HepG2 (cell line): ENCODE data around the gene FAM222A. TPM values are rescaled to one million over a fixed set of nuclear protein-coding genes. Genes with fewer than 3 reads are reported as not detected.

Experiments
- ATAC-seq: fragments of 200-7000 bp; cut with Tn5 transposase; 3 replicates; pipeline ENCODE4 v1.9.1; 2020; ENCODE audit warnings: mild to moderate bottlenecking, moderate library complexity
- BruUV-seq: library from RNA; stranded (reverse); fragments of 400-500 nt; replicated peaks from 2 replicates; lab custom pipeline; 2021; lab: Mats Ljungman, UMichigan
- CTCF ChIA-PET: fragments of 300-600 bp; formaldehyde crosslinking; extraction: SDS; loops from one replicate; lab custom pipeline; 2021; ENCODE audit warnings: low total read pairs, inconsistent platforms, low intra/inter-chr PET ratio; lab: Yijun Ruan, JAX
- POLR2A ChIA-PET: fragments of 350-600 bp; sonication (Branson Sonifier 250); formaldehyde crosslinking; loops from one replicate; lab custom pipeline; 2020; ENCODE audit warnings: antibody characterized with exemption, inconsistent platforms; lab: Yijun Ruan, JAX
- DNase-seq: peaks from one replicate; pipeline ENCODE4 v3.0.0-alpha.2; 2015; ENCODE audit warnings: low spot score
- FAIRE-seq: peaks from 3 replicates; lab custom pipeline; 2011; peaks lifted over from hg19 to GRCh38; lab: Jason Lieb, UNC
- H2AFZ ChIP-seq: one replicate; pipeline ENCODE4 v1.6.1; 2011; ENCODE audit warnings: low read length, inconsistent platforms
- H3K27ac ChIP-seq: fragments of 300-600 bp; 3 replicates; pipeline ENCODE4 v1.8.0; 2011; ENCODE audit warnings: mixed run types, mild to moderate bottlenecking, mixed read lengths, low read length, inconsistent platforms; ENCODE audit not compliant: insufficient read depth; ENCODE audit errors: extremely low read length
- H3K27me3 ChIP-seq, 2 experiments: fragments of 200-600 bp in 1 of 2; 2 replicates in 1 of 2; 3 replicates in 1 of 2; pipeline versions ENCODE4 v1.6.0 to v1.8.0; 2011; ENCODE audit warnings: low read length in 2 of 2, mild to moderate bottlenecking in 2 of 2, moderate library complexity in 2 of 2, inconsistent platforms in 1 of 2; ENCODE audit not compliant: insufficient read depth in 2 of 2, control insufficient read depth in 1 of 2
- H3K36me3 ChIP-seq, 2 experiments: fragments of 200-600 bp in 1 of 2; replicated peaks in 1 of 2; 2 replicates in 1 of 2; 3 replicates in 1 of 2; pipeline versions ENCODE4 v1.5.1 to v1.8.0; 2011; ENCODE audit warnings: low read length in 2 of 2, inconsistent platforms in 1 of 2; ENCODE audit not compliant: insufficient read depth in 2 of 2, control insufficient read depth in 1 of 2
- H3K4me1 ChIP-seq: 2 replicates; pipeline ENCODE4 v1.5.1; 2012; ENCODE audit warnings: low read length, inconsistent platforms; ENCODE audit not compliant: insufficient read depth
- H3K4me2 ChIP-seq: 2 replicates; pipeline ENCODE4 v1.6.0; 2011; ENCODE audit warnings: low read depth, low read length, inconsistent platforms
- H3K4me3 ChIP-seq, 3 experiments: fragments of 200-600 bp in 1 of 3; sonication (generic), shearing (Covaris generic) in 1 of 3; replicated peaks in 1 of 3; 2 replicates each; pipeline ENCODE4 v1.5.1; 2011 to 2016; ENCODE audit warnings: low read length in 3 of 3, inconsistent platforms in 2 of 3, low read depth in 2 of 3, mild to moderate bottlenecking in 2 of 3, control low read depth in 1 of 3, mixed read lengths in 1 of 3; ENCODE audit not compliant: insufficient read depth in 1 of 3
- H3K79me2 ChIP-seq: one replicate; pipeline ENCODE4 v1.6.1; 2011; ENCODE audit warnings: low read length, inconsistent platforms; ENCODE audit not compliant: insufficient read depth
- H3K9ac ChIP-seq: 2 replicates; pipeline ENCODE4 v1.6.0; 2011; ENCODE audit warnings: mild to moderate bottlenecking, low read depth, low read length, inconsistent platforms; ENCODE audit not compliant: insufficient read depth
- H3K9me3 ChIP-seq: 2 replicates; pipeline ENCODE4 v1.5.1; 2012; ENCODE audit warnings: mild to moderate bottlenecking, low read length
- H4K20me1 ChIP-seq: 2 replicates; pipeline ENCODE4 v1.6.0; 2011; ENCODE audit warnings: inconsistent platforms, mild to moderate bottlenecking, low read length, moderate library complexity; ENCODE audit not compliant: insufficient read depth
- HDAC1 ChIP-seq: sonication (generic); formaldehyde crosslinking; IDR thresholded peaks from 2 replicates; pipeline ENCODE4 v1.5.1; 2020; ENCODE audit warnings: mild to moderate bottlenecking, missing genetic modification reagents
- JUNB ChIP-seq: sonication (generic); formaldehyde crosslinking; IDR thresholded peaks from 2 replicates; pipeline ENCODE4 v1.8.0; 2022; ENCODE audit warnings: missing genetic modification reagents, mild to moderate bottlenecking, borderline replicate concordance
- MED8 ChIP-seq: sonication (generic); formaldehyde crosslinking; IDR thresholded peaks from 2 replicates; pipeline ENCODE4 v1.8.1; 2023; ENCODE audit warnings: mild to moderate bottlenecking, missing genetic modification reagents; ENCODE audit not compliant: insufficient replicate concordance
- NR2C2 ChIP-seq: sonication (generic); formaldehyde crosslinking; IDR thresholded peaks from 2 replicates; pipeline ENCODE4 v1.4.0; 2020; ENCODE audit warnings: missing genetic modification reagents, mild to moderate bottlenecking, moderate library complexity, borderline replicate concordance
- POLR2AphosphoS2 ChIP-seq: IDR thresholded peaks from 2 replicates; pipeline ENCODE4 v1.6.1; 2011; ENCODE audit warnings: low read depth, low read length, improper control_type of control experiment
- RFX5 ChIP-seq: IDR thresholded peaks from 2 replicates; pipeline ENCODE4 v1.6.1; 2011; ENCODE audit warnings: low read depth, low read length, improper control_type of control experiment
- RORA ChIP-seq: sonication (generic); formaldehyde crosslinking; IDR thresholded peaks from 2 replicates; pipeline ENCODE4 v1.5.0; 2020; ENCODE audit warnings: mild to moderate bottlenecking, missing genetic modification reagents, moderate library complexity
- SIN3A ChIP-seq: IDR thresholded peaks from 2 replicates; pipeline ENCODE4 v1.6.1; 2011; ENCODE audit warnings: low read depth, mild to moderate bottlenecking, control low read depth, low read length, borderline replicate concordance
- THYN1 ChIP-seq: sonication (generic); formaldehyde crosslinking; IDR thresholded peaks from 2 replicates; pipeline ENCODE4 v1.8.1; 2023; ENCODE audit warnings: low read depth, mild to moderate bottlenecking, moderate library complexity, missing genetic modification reagents, borderline replicate concordance
- TOE1 ChIP-seq: sonication (generic); formaldehyde crosslinking; IDR thresholded peaks from 2 replicates; pipeline ENCODE4 v1.4.0; 2020; ENCODE audit warnings: mild to moderate bottlenecking, missing genetic modification reagents
- ZFP36 ChIP-seq: fragments of 150-350 bp; IDR thresholded peaks from 2 replicates; pipeline ENCODE4 v1.6.1; 2018; ENCODE audit warnings: borderline replicate concordance, low read length, low read depth; ENCODE audit not compliant: partially characterized antibody
- ZFP37 ChIP-seq: sonication (generic); formaldehyde crosslinking; IDR thresholded peaks from 2 replicates; pipeline ENCODE4 v1.4.0; 2020; ENCODE audit warnings: missing genetic modification reagents, borderline replicate concordance
- ZNF605 ChIP-seq: sonication (generic); formaldehyde crosslinking; IDR thresholded peaks from 2 replicates; pipeline ENCODE4 v1.8.0; 2022; ENCODE audit warnings: mild to moderate bottlenecking, missing genetic modification reagents
- WGBS: methylation state at CpG from one replicate; pipeline ENCODE4 v1.1.6; 2017; ENCODE audit warnings: low lambda C conversion rate; 5-methylcytosine and 5-hydroxymethylcytosine counted together
- in situ Hi-C: cut with HindIII; loops from 2 replicates; pipeline ENCODE4 v1.10.0; 2017; ENCODE audit warnings: low pct_unique_long_range_greater_than_20kb; ENCODE audit not compliant: extremely low pct_ligation_motif_present
- intact Hi-C: fragments of 100-400 bp; cut with micrococcal nuclease; formaldehyde crosslinking; loops from one replicate; pipeline ENCODE4 v1.10.0; 2022; ENCODE audit not compliant: unreplicated experiment
- polyA plus RNA-seq, 8 experiments: library from polyadenylated mRNA; depleted of rRNA in 3 of 8; stranded (reverse) in 7 of 8; unstranded in 1 of 8; fragments of >200 nt; fragmentation: Illumina TruSeq in 4 of 8; extraction: Trizol in 4 of 8; gene quantifications; 2 replicates each; pipeline versions ENCODE4 v1.2.1 to v1.2.3, GENCODE V29; 2011 to 2016; ENCODE audit warnings: low read depth in 4 of 8, missing spikeins in 1 of 8, mixed read lengths in 1 of 8; ENCODE audit not compliant: insufficient read depth in 1 of 8
- total RNA-seq, 5 experiments: library from RNA; depleted of rRNA; stranded (reverse); fragments of >200 nt; fragmentation: Illumina TruSeq; extraction: Trizol; gene quantifications; 2 replicates each; pipeline ENCODE4 v1.2.3, GENCODE V29; 2016; ENCODE audit warnings: low read depth in 1 of 5
- TF ChIP-seq, protein P1 (sequence below): sonication (generic); formaldehyde crosslinking; IDR thresholded peaks from 2 replicates; pipeline ENCODE4 v1.4.0; 2020; ENCODE audit warnings: low read depth, missing genetic modification reagents
- TF ChIP-seq, protein P2 (sequence below): sonication (generic); formaldehyde crosslinking; IDR thresholded peaks from 2 replicates; pipeline ENCODE4 v1.4.0; 2020; ENCODE audit warnings: mild to moderate bottlenecking, missing genetic modification reagents

The FAM222A gene
- total and polyA plus RNA-seq, 2 of the 13 experiments (the other 11 are each of a cell fraction or from before 2014, with no cell fraction given), result 2.7 to 9.6 TPM

DNA sequence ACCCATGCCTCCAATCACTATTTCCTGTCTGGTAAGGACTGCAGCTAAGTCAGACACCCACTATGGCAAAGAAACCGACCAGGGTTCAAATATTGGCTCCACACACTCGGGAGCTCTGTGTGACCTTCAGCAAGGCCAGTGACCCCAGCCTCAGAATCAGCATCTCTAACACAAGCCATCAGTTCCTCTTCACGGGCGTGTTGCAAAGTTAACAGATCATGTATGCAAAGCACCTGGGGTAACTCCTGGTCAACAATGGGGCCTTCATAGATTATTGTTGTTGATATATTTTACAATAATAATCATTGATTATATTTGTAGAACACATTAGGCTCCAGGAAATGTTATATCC, 6.2 kb upstream of the FAM222A start (continued):
- TF ChIP-seq SIN3A (0 out of 2 replicates have a peak, but pooled peaks have one; percentile 32), HDAC1 (0 out of 2 replicates have a peak, but pooled peaks have one; percentile 28), MED8 (CRISPR knock-in tag) (peak; percentile 19)

DNA sequence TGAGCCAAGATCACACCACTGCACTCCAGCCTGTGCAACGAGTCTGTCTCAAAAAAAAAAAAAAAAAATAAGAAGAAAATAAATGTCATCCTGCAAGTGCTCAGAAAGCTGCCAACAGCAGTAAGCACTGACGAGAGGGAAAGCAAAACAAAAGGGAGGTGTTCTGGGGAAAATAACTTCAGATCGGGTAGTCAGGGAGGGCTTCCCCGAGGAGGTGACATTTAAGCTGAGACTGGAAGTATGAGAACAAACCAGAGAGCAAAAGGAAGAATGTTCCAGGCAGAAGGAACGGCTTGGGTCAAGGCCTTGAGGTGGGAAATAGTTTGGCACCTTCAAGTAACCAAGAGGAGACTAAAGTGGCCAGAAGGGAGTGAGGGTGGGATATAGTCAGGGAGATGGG, 4.7 kb upstream of the FAM222A start:
- H3K4me3 ChIP-seq, result peak overlapping the region in 1 of 3 experiments; percentile 71; a peak in 2 of 6 replicates
- H3K27ac ChIP-seq, result peak overlapping the region; percentile 70
- H3K4me2 ChIP-seq, result peak overlapping the region; percentile 87
- FAIRE-seq (no peak), ATAC-seq (no peak), DNase-seq (no peak)
- H3K36me3 ChIP-seq, result no peaks in the 10 kb centered on the region
- H3K9ac ChIP-seq, result peak overlapping the region; percentile 57; the same call in 1 of the 2 replicates
- H3K9me3 ChIP-seq, result no peaks in the 10 kb centered on the region
- BruUV-seq, result no TSS peak
- no peaks in the 10 kb centered on the region for H4K20me1 ChIP-seq
- CTCF ChIA-PET, result no interaction called here
- intact Hi-C loops, result no loop called here
- no peaks in the 10 kb centered on the region for H3K27me3 ChIP-seq
- H3K4me1 ChIP-seq, result peaks cover 71% of the 10 kb centered on the region
- 15% methylated on average over 5 of the region's 5 CpGs for WGBS
- no peak overlapping the region for H2AFZ ChIP-seq
- no peaks in the 10 kb centered on the region for H3K79me2 ChIP-seq
- POLR2A ChIA-PET, result interaction anchor here (0.8 to 1.5 kb wide), 2 partner anchors 19 to 25 kb away, joined by 5 read pairs; no protein-coding TSS in a partner anchor
- in situ Hi-C loops, result no loop called here
- peak; percentile 93 for TF ChIP-seq ZFP36
- TF ChIP-seq, protein P1, sequence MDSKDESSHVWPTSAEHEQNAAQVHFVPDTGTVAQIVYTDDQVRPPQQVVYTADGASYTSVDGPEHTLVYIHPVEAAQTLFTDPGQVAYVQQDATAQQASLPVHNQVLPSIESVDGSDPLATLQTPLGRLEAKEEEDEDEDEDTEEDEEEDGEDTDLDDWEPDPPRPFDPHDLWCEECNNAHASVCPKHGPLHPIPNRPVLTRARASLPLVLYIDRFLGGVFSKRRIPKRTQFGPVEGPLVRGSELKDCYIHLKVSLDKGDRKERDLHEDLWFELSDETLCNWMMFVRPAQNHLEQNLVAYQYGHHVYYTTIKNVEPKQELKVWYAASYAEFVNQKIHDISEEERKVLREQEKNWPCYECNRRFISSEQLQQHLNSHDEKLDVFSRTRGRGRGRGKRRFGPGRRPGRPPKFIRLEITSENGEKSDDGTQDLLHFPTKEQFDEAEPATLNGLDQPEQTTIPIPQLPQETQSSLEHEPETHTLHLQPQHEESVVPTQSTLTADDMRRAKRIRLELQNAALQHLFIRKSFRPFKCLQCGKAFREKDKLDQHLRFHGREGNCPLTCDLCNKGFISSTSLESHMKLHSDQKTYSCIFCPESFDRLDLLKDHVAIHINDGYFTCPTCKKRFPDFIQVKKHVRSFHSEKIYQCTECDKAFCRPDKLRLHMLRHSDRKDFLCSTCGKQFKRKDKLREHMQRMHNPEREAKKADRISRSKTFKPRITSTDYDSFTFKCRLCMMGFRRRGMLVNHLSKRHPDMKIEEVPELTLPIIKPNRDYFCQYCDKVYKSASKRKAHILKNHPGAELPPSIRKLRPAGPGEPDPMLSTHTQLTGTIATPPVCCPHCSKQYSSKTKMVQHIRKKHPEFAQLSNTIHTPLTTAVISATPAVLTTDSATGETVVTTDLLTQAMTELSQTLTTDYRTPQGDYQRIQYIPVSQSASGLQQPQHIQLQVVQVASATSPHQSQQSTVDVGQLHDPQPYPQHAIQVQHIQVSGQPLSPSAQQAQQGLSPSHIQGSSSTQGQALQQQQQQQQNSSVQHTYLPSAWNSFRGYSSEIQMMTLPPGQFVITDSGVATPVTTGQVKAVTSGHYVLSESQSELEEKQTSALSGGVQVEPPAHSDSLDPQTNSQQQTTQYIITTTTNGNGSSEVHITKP (CRISPR knock-in tag), result no peak
- TF ChIP-seq TOE1, result no peak
- TF ChIP-seq THYN1 (CRISPR knock-in tag), result no peak
- 0 out of 2 replicates have a peak, but pooled peaks have one; percentile 49 for TF ChIP-seq ZNF605
- TF ChIP-seq NR2C2 (CRISPR knock-in tag), result no peak
- TF ChIP-seq, protein P2, sequence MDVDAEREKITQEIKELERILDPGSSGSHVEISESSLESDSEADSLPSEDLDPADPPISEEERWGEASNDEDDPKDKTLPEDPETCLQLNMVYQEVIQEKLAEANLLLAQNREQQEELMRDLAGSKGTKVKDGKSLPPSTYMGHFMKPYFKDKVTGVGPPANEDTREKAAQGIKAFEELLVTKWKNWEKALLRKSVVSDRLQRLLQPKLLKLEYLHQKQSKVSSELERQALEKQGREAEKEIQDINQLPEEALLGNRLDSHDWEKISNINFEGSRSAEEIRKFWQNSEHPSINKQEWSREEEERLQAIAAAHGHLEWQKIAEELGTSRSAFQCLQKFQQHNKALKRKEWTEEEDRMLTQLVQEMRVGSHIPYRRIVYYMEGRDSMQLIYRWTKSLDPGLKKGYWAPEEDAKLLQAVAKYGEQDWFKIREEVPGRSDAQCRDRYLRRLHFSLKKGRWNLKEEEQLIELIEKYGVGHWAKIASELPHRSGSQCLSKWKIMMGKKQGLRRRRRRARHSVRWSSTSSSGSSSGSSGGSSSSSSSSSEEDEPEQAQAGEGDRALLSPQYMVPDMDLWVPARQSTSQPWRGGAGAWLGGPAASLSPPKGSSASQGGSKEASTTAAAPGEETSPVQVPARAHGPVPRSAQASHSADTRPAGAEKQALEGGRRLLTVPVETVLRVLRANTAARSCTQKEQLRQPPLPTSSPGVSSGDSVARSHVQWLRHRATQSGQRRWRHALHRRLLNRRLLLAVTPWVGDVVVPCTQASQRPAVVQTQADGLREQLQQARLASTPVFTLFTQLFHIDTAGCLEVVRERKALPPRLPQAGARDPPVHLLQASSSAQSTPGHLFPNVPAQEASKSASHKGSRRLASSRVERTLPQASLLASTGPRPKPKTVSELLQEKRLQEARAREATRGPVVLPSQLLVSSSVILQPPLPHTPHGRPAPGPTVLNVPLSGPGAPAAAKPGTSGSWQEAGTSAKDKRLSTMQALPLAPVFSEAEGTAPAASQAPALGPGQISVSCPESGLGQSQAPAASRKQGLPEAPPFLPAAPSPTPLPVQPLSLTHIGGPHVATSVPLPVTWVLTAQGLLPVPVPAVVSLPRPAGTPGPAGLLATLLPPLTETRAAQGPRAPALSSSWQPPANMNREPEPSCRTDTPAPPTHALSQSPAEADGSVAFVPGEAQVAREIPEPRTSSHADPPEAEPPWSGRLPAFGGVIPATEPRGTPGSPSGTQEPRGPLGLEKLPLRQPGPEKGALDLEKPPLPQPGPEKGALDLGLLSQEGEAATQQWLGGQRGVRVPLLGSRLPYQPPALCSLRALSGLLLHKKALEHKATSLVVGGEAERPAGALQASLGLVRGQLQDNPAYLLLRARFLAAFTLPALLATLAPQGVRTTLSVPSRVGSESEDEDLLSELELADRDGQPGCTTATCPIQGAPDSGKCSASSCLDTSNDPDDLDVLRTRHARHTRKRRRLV (CRISPR knock-in tag), result no peak
- TF ChIP-seq ZFP37 (CRISPR knock-in tag), result no peak
- no peak for TF ChIP-seq RORA
- no peak for TF ChIP-seq JUNB (CRISPR knock-in tag)
- TF ChIP-seq POLR2AphosphoS2, result no peak
- no peak for TF ChIP-seq RFX5
